T-helper 9 cell (primary cell): ENCODE data around the gene PISD.
"Not testable (repeated sequence)": the region's sequence is repeated elsewhere in the genome, so short reads cannot be mapped to it uniquely, and the experiment has no call there.

ENCODE experiments used
- DNase-seq: peaks from one replicate; pipeline ENCODE4 v3.0.0-alpha.2; 2020

The PISD gene

DNA sequence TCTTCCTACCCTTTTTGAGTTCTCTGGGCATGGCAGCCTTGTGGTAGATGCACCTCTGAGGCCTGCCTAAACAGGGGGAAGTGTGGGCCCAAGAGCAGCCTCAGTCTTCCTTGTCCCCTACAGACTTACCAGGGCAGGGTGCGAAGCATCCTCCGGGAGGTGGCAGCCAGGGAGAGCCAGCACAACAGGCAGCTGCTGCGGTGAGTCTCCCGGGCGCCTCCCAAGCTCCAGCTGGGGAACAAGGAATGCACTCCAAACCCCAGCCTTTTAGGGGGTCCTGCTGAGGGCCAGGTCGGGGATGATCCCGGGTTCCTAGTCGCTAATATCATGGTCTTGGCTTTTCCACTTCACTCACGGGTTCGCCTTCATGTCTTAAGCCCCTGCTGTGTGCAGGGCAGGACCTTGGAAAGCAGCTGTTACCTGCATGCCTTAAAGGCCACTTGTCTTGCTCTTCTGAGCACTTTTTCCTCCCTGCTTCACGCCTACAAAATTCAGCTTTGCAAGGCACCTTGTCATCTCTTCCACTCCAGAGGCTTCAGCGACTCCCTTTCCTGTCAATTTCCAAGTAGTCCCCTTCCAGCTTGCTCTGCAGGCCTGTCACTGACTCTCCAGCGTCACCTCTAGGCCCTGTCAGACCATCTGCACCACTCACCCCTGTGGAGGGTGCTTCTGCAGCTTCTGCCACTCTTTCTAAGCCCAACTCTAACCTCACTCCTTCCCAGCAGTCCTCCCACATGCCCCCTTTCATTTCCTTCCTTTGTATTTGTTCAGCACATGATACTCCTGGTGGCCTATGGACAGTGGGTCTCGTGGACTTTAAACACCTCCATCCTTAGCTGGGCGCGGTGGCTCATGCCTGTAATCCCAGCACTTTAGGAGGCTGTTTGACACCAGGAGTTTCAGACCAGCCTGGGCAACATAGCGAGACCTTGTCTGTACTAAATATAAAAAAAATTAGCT lies 57.0 kb downstream of the PISD start:
- DNase-seq: no peak

DNA sequence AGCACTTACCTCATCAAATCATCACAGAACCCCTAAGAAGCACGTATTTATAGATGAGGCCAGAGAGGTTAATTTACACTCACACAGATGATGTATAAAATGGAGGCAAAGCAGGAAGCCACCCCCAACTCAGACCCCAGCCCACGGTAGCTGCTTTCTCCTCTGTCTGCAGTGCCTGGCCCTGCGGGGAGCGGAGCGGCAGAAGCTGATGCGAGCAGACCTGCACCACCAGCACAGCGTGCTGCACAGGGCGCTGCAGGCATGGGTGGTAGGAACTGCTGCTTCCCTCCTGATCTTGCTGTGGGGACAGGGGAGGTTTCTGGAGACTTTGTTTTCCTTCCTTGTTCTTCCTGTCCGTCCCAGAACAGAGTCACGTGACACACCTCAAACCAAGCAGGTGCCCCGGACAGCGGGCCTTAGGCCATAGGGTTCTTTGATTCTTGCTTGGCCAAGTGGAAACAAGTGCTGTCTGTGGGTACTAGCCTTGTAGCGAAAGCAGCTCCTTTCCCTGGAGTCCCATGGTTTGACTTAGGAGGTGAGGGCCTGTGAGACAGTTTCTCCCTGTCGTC lies 57.8 kb downstream of the PISD start:
- DNase-seq: no peak

DNA sequence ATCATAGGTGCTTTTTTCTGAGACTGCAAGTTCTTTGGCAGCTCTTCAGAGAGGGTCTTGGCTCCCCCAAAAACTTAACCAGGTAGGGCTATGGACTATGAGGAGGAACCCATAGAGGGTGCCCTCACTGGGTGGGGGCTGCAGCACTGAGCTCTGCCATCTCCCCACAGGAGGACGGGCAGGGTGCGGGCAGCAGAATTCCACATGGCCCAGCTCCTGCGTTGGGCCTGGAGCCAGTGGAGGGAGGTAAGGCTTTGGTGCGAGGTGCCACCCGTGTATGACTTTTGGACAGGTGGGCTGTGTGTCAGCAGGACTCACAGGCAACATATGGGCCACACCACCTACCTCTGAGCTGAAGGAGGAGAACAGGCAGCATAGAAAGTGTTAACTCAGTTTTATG lies 58.4 kb downstream of the PISD start:
- no peak for DNase-seq

DNA sequence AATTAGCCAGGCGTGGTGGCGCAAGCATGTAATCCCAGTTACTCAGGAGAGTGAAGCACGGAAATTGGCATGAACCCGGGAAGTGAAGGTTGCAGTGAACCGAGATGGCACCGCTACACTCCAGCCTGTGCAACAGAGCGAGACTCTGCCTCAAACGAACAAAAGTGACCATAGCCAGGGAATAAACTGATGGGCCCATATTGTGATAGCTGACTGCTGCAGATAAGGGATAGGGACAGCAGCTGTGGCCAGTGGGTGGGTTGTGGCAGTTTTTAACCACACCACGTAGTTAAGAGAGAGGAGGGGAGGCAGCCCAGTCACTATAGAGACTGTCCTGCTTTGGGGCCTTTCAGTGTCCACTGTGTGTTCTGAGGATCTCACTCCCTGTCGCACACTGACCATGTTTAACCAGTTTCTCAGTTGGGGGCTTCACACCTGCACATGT lies 58.9 kb downstream of the PISD start:
- DNase-seq: no peak

DNA sequence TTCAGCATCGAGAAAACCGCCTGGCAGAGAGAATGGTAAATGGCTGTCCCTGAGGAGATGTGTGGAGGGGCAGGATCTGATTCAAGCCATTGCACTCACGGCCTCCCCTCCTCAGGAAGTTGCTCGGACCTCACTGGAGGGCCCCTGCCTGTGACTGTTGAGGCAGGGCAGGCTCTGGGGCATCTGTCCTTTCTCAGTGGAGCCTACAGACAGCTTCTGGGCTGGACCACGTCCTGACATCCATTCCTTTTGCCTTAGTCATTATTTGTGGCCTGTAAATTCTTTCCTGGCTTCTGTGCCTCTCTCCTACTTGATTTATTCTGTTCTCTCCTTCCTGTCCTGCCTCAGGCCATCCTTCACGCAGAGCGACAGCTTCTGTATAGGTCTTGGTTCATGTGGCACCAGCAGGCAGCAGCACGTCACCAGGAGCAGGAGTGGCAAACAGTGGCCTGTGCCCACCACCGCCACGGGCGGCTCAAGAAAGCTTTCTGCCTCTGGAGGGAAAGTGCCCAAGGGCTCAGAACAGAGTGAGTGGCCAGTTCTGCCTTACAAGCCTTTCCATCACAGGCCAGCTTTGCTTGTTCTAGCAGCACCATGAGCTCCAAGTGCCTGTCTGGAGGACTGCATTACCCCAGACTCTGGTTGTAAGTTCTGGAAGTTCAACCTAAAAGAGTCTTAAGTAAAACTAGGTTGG lies 59.6 kb downstream of the PISD start:
- no peak for DNase-seq

DNA sequence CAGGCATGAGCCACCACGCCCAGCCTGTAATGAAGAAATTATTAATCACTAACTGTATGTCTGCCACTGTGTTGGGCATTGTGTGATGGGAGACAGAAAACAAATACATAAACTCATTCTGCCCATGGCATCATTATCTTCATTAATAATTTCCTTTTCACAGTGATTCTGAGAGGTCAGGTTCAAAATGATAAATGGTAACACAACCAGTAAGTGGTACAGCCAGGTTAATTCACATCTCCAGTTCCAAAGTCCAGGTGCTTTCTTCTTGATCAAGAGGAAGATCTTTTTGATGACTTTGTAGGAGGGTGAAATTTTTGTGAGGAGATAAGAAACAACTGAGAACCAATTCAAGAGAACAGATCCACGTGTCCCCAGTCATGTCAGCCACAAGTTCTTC lies 66.7 kb downstream of the PISD start:
- no peak for DNase-seq

DNA sequence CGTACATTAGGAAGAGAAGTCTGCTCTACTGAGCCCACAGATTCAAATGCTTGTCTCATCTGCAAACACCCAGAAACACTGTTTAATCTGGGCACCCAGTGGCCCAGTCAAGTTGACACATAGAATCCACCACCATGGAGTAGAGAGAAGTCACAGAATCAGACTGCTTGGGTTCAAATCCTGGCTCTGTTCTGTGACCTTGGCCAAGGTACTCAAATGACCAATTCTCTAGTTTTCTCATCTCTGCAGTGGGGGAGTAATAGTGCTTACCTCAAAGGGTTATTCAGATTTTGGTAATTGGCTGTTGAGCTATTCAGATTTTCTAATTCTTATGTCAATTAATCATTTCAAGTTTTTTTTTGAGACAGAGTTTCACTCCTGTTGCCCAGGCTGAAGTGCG lies 71.9 kb downstream of the PISD start:
- not testable (repeated sequence) for DNase-seq

DNA sequence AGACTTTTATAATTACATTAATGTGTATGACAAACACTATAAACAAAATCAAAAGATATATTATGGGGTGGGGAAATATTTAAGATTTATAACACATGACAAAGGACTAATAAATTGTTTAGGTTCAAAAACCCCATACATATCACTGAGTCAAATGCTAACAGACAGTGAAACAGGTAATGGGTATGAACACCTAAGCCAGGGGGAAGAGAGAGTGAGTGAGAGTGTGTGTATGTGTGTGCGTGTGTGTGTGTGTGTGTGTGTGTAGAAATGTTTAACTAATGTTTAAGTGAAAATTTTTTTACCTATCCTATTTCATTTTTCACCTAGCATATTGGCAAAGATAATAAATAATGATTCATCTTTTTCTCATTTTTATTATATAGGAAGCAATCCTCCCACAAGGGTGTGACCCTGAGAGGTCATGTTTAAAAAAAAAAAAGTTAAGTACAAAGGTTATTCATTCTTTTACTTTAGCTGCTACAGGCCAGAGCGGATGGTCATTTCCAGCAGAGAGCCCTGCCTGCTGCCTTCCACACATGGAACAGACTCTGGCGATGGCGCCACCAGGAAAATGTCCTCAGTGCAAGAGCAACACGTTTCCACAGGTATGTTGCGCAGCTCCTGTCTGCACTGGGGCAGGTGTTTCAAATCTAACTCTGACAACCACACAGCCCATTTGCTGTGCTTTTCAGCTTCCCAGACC lies 72.9 kb downstream of the PISD start:
- DNase-seq: no peak

DNA sequence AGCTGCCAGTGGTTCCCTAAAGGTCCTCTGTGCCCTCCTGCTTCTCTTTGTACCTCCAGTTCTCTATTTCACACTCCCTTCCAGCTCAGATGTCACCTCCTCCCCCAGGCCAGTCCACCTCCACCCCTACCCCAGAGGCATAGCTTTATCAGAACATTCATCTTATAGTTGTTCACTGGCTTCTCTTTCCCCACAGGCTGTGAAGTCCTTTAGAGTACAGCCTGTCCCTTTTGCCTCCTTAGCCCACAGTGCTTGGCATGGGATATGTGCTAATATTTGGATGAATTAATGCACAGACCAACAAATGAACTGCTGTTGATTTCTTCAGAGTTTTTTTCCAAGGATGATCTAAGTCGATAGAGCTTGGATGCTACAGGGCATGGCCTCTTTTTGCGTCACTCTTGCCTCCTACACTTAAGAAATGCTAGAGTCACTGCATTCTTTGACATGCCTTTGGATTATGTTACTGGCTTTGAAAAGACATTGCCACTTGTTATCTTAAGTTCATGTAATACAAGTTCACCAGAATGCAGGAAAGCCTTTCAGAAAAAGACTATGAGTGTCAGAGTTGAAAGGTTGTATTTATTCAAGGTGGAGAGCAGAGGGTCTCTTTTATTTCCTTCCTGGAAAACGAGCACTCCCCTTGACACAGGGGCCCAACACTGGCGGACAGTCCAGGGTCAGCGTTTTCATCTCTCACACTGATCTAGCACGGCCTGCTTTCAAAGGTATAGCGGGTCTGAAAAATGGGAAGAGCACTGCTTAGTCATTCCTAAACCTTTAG lies 75.7 kb downstream of the PISD start:
- DNase-seq: no peak

DNA sequence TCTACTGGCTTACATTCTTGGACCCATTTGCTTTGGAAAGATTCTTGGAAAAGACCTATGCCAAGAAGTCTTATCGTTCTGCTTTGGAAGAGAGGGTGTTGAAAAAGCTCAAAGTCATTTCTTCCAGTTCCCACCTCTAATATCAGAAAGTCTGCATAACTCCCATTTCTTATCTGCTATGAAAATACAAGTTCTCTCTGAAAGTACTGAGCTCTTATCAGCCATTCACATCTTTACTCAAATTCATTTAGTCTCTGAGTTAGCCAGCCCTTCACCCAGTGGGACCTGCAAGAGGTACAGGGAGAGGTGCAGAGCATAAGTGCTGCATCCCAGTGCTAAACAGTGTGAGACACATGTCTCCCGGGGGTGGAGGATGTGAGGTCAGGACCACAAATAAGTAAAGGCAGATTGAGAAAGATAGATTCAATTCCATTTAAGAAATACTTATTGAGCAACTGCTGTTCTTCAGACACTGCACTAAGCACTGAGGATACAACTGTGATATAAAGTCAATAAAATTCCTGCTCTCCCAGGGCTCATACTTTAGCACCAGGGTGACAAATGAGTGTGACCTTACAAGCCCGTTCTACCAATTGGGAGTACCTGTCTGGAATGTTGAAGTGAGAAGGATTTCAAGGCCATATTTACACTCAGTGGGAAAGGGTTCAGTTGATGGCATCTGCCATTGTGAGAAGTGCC lies 76.7 kb downstream of the PISD start:
- DNase-seq: no peak

DNA sequence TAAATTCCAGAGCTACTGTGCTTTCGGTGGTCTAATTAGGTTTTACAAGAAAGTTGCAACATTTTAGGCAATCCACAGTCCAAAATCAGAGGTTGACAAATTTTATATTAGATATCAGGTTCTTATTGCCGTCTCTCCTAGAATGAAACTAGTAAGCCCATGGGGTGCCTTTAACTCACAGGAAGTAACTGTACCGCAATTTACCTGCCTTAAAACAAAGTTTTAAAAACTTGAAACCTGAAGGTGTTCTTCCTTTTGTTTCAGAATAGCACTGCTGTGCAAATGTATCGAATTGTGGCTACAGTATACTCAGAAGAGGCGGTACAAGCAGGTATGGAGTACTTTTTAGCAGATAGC lies 77.2 kb downstream of the PISD start:
- no peak for DNase-seq

DNA sequence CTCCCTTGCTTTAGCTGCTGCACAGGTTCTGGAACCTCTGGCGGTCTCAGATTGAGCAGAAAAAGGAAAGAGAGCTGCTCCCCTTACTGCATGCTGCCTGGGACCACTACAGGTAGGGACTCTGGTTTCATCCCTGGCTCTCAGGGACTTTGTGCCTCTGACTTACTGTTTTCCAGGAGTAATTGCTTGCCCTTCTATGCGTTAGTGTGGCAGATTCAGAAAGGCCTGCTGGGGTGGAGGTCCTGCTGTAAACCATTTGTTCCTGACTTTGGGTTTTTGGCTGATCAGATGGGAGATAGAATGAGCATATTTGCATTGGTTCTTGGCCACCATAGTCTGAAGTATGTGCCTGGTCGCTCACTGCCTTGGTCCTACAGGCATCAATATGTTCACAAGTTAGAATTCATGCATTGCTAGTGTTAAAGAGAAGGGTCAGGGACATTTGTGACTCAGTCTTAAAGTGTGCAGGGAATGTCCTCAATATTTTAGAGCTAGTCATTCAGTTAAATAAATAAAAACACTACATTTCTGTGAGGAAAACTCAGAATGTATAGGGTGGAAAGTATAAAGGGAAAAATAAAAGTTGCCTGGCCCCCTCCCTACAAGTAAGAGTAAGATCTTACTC lies 78.0 kb downstream of the PISD start:
- no peak for DNase-seq

DNA sequence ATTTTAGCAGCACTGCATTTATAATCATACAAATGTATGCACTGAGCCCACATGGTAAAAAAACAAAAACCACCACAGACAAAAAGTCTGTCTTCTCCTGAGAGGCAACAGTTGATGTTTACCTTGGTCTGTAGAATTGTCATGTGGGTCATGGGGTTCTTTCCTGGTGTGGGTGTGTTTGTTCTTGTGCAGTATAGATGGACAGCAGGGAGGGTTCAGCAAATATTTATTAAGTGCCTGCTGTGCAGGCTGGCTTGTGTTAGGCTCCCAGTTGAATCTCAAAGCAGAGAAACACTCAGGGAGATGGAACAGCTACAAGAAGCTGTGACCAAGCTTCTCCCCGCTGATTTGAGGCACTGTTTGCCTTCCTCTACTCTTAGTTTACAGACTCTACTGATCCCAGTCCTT lies 82.2 kb downstream of the PISD start:
- no peak for DNase-seq

DNA sequence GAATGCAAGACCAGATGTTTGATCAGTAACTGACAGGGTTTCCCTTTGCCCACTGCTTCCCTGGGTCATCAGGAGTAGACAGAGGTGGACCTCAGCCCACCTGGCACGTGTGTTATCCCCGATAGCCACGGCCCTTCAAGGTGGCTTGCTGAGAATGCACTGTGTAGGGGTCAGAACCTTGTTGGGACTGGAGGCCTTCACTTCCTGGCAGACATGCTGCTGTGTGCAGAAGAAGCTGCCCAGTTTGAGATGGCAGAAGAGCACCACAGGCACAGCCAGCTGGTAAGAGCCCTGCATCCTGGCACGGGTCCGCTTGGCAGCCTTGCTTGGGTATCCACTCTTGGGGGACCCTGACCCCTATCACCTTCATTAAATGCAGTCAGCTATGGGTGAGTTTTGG lies 83.8 kb downstream of the PISD start:
- DNase-seq: no peak

DNA sequence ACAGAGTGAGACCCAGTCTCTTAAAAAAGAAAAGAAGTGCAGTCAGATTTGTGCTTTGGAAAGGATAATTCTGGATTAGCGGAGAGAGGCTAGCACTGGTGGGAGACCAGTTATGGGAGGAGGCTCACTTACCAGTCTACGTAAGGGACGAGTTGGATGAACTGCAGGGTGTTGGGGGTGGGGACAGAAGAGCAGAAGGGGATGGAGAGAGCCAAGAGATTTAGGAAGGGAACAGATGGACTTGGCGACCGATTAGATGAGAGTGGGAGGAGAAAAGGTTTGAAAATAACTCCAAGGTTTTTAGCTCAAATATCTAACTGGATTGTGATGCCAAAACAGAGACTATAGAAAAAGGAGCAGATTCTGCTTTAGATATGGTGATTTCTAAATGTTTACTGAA lies 84.3 kb downstream of the PISD start:
- no peak for DNase-seq

DNA sequence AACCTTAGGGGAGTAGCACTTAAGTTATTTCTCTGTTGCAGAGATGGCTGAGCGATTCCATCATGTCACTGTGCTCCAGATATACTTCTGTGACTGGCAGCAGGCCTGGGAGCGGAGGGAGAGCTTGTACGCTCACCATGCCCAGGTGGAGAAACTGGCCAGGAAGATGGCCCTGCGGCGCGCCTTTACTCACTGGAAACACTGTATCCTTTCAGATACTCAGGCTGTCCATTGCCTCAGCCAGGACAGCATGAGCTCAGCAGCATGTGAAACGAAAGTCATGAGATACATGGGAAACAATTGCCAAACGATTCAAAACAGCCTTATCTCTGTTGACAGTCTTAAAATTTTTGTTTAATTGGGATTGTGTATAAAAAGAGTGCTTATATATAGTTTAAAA lies 86.8 kb downstream of the PISD start:
- no peak for DNase-seq

DNA sequence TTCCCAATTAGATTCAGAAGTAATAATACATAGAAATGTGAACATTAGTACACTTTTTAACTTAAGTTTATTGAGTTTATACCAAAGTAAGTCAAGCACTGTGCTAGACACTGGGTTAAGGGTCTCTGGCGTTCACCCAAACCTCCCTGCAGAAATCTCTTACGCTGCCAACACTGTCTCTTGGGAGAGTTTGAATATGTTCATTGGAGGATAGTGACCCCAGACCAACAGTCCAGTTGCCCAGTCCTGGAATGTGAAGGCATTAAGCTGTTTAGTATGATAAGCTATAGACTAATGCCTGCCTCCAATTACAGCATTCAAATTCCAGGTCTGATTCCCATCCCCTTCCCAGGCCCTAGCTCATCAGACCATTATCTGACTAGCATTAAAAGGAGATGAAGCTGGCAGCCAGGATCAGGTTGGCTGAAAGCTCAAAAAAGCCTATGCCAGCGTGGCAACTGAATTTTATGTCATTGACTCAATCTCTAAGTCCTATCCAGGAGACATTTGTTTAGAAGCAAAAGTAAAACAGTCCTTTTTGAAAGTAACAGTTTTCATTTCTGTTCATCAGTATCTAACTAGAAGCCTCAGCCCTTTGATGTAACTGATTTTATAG lies 87.9 kb downstream of the PISD start:
- no peak for DNase-seq

DNA sequence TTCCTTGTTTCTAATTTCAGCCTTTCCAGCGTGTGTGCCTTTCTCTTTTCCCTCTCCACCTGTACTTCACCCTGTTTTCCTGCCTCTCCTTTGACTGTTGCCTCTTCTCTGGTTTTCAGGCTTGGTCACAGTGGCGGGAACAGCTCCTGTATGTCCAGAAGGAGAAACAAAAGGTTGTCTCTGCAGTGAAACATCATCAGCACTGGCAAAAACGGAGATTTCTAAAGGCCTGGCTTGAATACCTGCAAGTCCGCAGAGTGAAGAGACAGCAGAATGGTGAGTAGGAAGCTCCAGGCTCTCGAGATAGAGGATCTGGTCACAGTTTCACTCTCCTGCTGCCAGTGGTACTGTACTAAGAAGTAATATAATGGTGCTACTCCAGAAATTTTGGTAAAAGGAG lies 89.1 kb downstream of the PISD start:
- no peak for DNase-seq

DNA sequence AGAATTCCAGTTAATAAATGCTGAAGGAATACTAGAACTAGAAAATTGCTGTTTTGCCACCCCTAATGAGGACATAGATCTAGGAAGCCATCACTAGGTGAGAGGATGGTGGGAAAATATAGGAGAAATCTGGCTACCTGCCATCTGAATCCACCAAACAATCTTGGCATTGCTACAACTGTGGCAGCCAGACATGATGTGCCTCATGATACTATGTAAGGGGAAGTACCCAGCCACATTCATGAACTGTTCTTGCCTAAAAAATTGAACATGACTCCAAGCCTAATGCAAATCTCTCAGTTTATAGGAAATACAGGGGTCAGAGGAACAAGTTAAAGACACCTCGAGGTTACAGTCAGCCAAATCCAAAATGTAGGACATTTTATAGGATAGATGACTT lies 92.9 kb downstream of the PISD start:
- no peak for DNase-seq
